ENCODE measurements around the gene SLC1A7. TPM values are rescaled to one million over a fixed set of nuclear protein-coding genes. Genes with fewer than 3 reads are reported as not detected.

Gene SLC1A7
- total and polyA plus RNA-seq, 4 experiments from 2014 or later = not detected

DNA sequence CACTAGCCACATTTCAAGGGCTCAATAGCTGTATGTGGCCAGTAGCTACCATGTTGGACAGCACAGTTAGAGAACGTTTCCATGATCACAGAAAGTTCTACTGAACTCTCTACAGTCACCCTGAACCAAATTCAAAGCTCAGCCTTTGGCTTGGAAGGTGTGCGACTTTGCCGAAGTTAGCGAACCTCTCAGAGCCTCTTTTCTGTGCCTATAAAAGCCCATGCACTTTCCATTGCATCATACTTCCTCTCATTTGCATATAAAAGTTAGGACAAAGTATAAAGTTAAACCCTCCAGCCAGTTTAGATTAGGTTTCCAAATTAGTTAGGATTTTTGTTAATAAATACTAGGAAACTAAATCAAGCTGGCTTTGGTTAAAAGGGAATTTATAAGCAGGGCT, 4.7 kb upstream of the SLC1A7 start:
- no peaks in the 10 kb centered on the region for H3K9me3 ChIP-seq (ENCODE audit: control insufficient read depth in 1 of 2, low read length in 2 of 2)
- H3K27me3 ChIP-seq (ENCODE audit: insufficient read depth, low read length) = no peaks in the 10 kb centered on the region
- Mint-ChIP-seq H3K9me3 (peaks cover 0 to 1% (median 0%) of the 10 kb centered on the region in 8 donors), H3K4me3 (no peak overlapping the region), H3K4me1 (no peaks in the 10 kb centered on the region), H3K27ac (no peak overlapping the region), H3K36me3 (no peaks in the 10 kb centered on the region), H3K27me3 (peaks cover 1 to 6% of the 10 kb centered on the region in 2 donors)
- no peak overlapping the region for H3K27ac ChIP-seq (ENCODE audit: low read depth, low read length)
- ChIA-PET CTCF (ENCODE audit: partially characterized antibody) (interaction anchor here (1.0 kb wide), 1 partner anchor 8 kb away, joined by 4 read pairs; no protein-coding TSS in a partner anchor), POLR2A (ENCODE audit: partially characterized antibody) (no interaction called here)
- no peaks in the 10 kb centered on the region for H3K4me1 ChIP-seq (ENCODE audit: insufficient read depth, low read length)
- no peaks in the 10 kb centered on the region for H3K36me3 ChIP-seq (ENCODE audit: insufficient read depth, low read length)
- no peak overlapping the region for H3K4me3 ChIP-seq (ENCODE audit: low read length in 2 of 2)
- intact Hi-C loops (cut with micrococcal nuclease) = no loop called here
- DNase-seq = no peak

DNA sequence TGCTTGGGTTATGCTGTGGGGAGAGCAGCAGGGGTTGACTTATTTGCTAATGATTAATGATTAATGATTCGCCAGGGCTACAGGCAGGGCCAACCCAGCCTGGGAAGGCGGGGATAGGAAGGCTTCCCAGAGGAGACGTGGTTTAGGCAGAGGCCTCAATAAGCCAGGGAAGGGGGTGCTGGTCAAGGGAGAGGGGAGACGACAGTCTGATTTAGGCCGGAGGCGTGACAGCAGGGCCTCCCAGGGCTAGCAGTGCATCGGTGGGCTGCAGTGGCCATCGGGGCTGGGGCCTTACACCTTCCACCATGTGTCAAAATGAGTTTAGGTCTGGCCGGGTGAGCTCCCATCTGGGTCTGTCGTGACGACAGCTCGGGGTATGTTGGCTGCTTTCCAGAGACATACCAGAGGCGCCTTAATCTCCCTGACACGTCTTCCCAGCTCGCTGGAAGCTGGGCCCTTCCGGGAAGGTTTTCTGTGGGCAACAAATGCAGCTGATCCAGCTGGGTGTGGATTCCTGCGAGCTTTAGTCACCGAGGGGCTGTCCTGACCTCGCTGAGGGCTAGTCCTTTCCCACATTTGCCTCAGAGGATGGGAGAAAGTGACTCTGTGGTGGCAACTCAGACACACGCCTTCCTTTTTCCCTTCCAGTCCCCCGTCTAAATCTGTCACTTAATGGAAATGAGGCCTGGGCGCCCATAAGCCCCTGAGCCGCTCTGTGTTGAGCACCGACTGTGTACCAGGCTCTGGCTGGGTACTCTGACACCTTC, 3.7 kb upstream of the SLC1A7 start:
- intact Hi-C loops (cut with micrococcal nuclease) = no loop called here
- Histone ChIP-seq H3K27me3 (ENCODE audit: insufficient read depth, low read length) (no peaks in the 10 kb centered on the region), H3K9me3 (ENCODE audit: control insufficient read depth in 1 of 2, low read length in 2 of 2) (no peaks in the 10 kb centered on the region), H3K4me3 (ENCODE audit: low read length in 2 of 2) (no peak overlapping the region), H3K4me1 (ENCODE audit: insufficient read depth, low read length) (no peaks in the 10 kb centered on the region), H3K36me3 (ENCODE audit: insufficient read depth, low read length) (no peaks in the 10 kb centered on the region), H3K27ac (ENCODE audit: low read depth, low read length) (no peak overlapping the region)
- Mint-ChIP-seq H3K4me1 (no peaks in the 10 kb centered on the region), H3K4me3 (no peak overlapping the region), H3K36me3 (no peaks in the 10 kb centered on the region), H3K9me3 (peaks cover 0 to 1% (median 0%) of the 10 kb centered on the region in 8 donors), H3K27me3 (peaks cover 0 to 6% of the 10 kb centered on the region in 2 donors), H3K27ac (no peak overlapping the region)
- ChIA-PET POLR2A (ENCODE audit: partially characterized antibody) (no interaction called here), CTCF (ENCODE audit: partially characterized antibody) (no interaction called here)
- no peak for DNase-seq

- H3K4me3 ChIP-seq (ENCODE audit: low read length in 2 of 2) = no peak overlapping the region
- no peak for DNase-seq
- Mint-ChIP-seq H3K4me1 (no peaks in the 10 kb centered on the region), H3K4me3 (no peak overlapping the region), H3K27ac (peak overlapping the region in 1 of 7 donors; percentile 8), H3K36me3 (no peaks in the 10 kb centered on the region), H3K27me3 (peaks cover 0 to 6% of the 10 kb centered on the region in 2 donors), H3K9me3 (peaks cover 0 to 1% (median 0%) of the 10 kb centered on the region in 8 donors)
- H3K9me3 ChIP-seq (ENCODE audit: control insufficient read depth in 1 of 2, low read length in 2 of 2) = no peaks in the 10 kb centered on the region
- no peak overlapping the region for H3K27ac ChIP-seq (ENCODE audit: low read depth, low read length)
- intact Hi-C loops (cut with micrococcal nuclease) = no loop called here
- no peaks in the 10 kb centered on the region for H3K4me1 ChIP-seq (ENCODE audit: insufficient read depth, low read length)
- POLR2A ChIA-PET (ENCODE audit: partially characterized antibody) = no interaction called here
- H3K27me3 ChIP-seq (ENCODE audit: insufficient read depth, low read length) = no peaks in the 10 kb centered on the region
- CTCF ChIA-PET (ENCODE audit: partially characterized antibody) = no interaction called here
- H3K36me3 ChIP-seq (ENCODE audit: insufficient read depth, low read length) = no peaks in the 10 kb centered on the region
These were observed 3.1 kb upstream of the SLC1A7 start for GRCh38 chr1:53145619-53145941.

GRCh38 chr1:53145051-53145600, 2.7 kb upstream of the SLC1A7 start:
- intact Hi-C loops (cut with micrococcal nuclease) = no loop called here
- H3K36me3 ChIP-seq (ENCODE audit: insufficient read depth, low read length) = no peaks in the 10 kb centered on the region
- Mint-ChIP-seq H3K27ac (peak overlapping the region in 1 of 7 donors; percentile 8), H3K27me3 (peaks cover 0 to 6% of the 10 kb centered on the region in 2 donors), H3K36me3 (no peaks in the 10 kb centered on the region), H3K4me1 (no peaks in the 10 kb centered on the region), H3K9me3 (peaks cover 0 to 1% (median 0%) of the 10 kb centered on the region in 8 donors), H3K4me3 (no peak overlapping the region)
- H3K27me3 ChIP-seq (ENCODE audit: insufficient read depth, low read length) = no peaks in the 10 kb centered on the region
- DNase-seq = no peak
- H3K4me1 ChIP-seq (ENCODE audit: insufficient read depth, low read length) = no peaks in the 10 kb centered on the region
- no peak overlapping the region for H3K4me3 ChIP-seq (ENCODE audit: low read length in 2 of 2)
- no peaks in the 10 kb centered on the region for H3K9me3 ChIP-seq (ENCODE audit: control insufficient read depth in 1 of 2, low read length in 2 of 2)
- H3K27ac ChIP-seq (ENCODE audit: low read depth, low read length) = no peak overlapping the region
- ChIA-PET POLR2A (ENCODE audit: partially characterized antibody) (no interaction called here), CTCF (ENCODE audit: partially characterized antibody) (no interaction called here)

DNA sequence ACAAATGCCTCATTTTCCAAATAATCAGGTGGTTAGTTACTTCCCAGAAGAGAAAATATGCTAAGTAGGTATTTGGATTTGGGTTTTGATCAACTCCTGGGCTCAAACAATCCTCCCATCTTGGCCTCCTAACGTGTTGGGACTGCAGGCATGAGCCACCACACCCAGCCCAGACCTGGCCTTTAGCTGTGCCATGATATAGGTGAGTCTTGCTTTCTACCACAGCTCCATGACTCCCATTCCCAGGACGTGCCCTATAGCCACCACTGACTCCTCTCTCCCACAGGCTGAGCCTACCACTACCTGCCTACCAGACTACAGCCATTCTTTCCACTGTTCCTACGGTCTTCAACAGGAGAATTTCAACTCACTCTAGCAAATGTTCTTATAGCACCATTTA, 1.8 kb upstream of the SLC1A7 start:
- Histone ChIP-seq H3K27ac (ENCODE audit: low read depth, low read length) (no peak overlapping the region), H3K4me1 (ENCODE audit: insufficient read depth, low read length) (no peaks in the 10 kb centered on the region), H3K36me3 (ENCODE audit: insufficient read depth, low read length) (no peaks in the 10 kb centered on the region), H3K4me3 (ENCODE audit: low read length in 2 of 2) (no peak overlapping the region), H3K9me3 (ENCODE audit: control insufficient read depth in 1 of 2, low read length in 2 of 2) (no peaks in the 10 kb centered on the region), H3K27me3 (ENCODE audit: insufficient read depth, low read length) (no peaks in the 10 kb centered on the region)
- Mint-ChIP-seq H3K36me3 (no peaks in the 10 kb centered on the region), H3K9me3 (peaks cover 0 to 3% (median 0%) of the 10 kb centered on the region in 8 donors), H3K4me3 (no peak overlapping the region), H3K4me1 (no peaks in the 10 kb centered on the region), H3K27me3 (peaks cover 0 to 3% of the 10 kb centered on the region in 2 donors), H3K27ac (peak overlapping the region in 1 of 7 donors; percentile 23)
- ChIA-PET POLR2A (ENCODE audit: partially characterized antibody) (no interaction called here), CTCF (ENCODE audit: partially characterized antibody) (interaction anchor here (1.0 kb wide), 1 partner anchor 39 kb away, joined by 4 read pairs; no protein-coding TSS in a partner anchor)
- no peak for DNase-seq
- intact Hi-C loops (cut with micrococcal nuclease) = no loop called here

DNA sequence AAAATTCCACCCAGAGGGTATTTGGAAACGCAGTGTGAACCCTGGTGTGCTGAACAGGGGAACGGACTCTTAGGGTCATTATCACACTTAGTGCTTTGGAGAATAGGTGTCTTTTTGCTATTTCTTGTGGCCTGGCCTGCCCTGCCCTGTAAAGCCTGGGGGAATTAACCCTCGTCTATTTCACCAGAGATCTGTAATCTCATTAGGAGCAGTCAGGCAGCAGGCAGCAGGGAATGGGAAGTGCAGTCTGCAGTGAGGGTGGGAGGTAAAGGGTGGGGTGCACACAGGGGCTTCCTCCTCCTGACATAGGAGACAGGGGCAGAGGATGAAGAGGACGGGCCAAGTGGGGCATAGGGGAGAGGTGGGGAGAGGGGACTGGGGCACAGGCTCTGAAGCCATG, 1.1 kb upstream of the SLC1A7 start:
- no peaks in the 10 kb centered on the region for H3K4me1 ChIP-seq (ENCODE audit: insufficient read depth, low read length)
- H3K4me3 ChIP-seq (ENCODE audit: low read length in 2 of 2) = no peak overlapping the region
- H3K36me3 Mint-ChIP-seq = no peaks in the 10 kb centered on the region
- H3K27ac ChIP-seq (ENCODE audit: low read depth, low read length) = no peak overlapping the region
- no peaks in the 10 kb centered on the region for H3K4me1 Mint-ChIP-seq
- peaks cover 0 to 3% (median 0%) of the 10 kb centered on the region in 8 donors for H3K9me3 Mint-ChIP-seq
- H3K27me3 ChIP-seq (ENCODE audit: insufficient read depth, low read length) = no peaks in the 10 kb centered on the region
- H3K4me3 Mint-ChIP-seq = no peak overlapping the region
- intact Hi-C loops (cut with micrococcal nuclease) = no loop called here
- H3K36me3 ChIP-seq (ENCODE audit: insufficient read depth, low read length) = no peaks in the 10 kb centered on the region
- no peaks in the 10 kb centered on the region for H3K9me3 ChIP-seq (ENCODE audit: control insufficient read depth in 1 of 2, low read length in 2 of 2)
- H3K27ac Mint-ChIP-seq = no peak overlapping the region
- ChIA-PET POLR2A (ENCODE audit: partially characterized antibody) (no interaction called here), CTCF (ENCODE audit: partially characterized antibody) (interaction anchor here (1.0 kb wide), 1 partner anchor 39 kb away, joined by 4 read pairs; no protein-coding TSS in a partner anchor)
- DNase-seq = no peak
- peaks cover 0 to 3% of the 10 kb centered on the region in 2 donors for H3K27me3 Mint-ChIP-seq

DNA sequence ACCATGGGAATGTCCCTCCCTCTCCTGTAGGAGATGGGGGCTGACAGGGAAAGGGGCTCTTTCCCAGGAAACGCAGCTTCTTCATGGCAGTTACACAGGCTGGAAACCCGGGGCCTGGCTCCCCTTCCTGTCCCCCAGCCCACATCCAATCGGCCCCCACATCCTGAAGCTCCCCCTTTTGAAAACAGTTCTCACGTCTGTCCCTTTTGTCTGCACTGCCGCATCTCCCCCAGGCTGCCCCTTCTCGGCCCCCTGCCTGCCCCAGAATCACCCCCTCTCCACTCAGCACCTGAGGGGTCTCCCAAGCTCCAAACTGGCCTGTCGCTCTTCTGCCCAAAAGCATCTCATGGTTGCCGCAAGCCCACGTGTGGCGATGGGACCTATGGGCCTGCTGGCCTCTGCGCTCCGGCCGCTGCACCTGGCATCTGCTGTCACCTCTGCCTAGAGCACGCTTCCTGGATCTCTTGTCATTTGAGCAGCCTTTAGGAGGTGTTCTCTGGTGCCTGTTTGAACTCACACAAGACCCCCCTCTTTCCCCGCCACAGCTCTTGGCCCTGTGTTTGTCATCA, 867 bp downstream of the SLC1A7 start:
- ChIA-PET CTCF (ENCODE audit: partially characterized antibody) (no interaction called here), POLR2A (ENCODE audit: partially characterized antibody) (no interaction called here)
- Mint-ChIP-seq H3K27ac (no peak overlapping the region), H3K27me3 (peaks cover 0 to 3% of the 10 kb centered on the region in 2 donors), H3K4me3 (no peak overlapping the region), H3K9me3 (peaks cover 0 to 11% (median 6%) of the 10 kb centered on the region in 8 donors), H3K4me1 (no peaks in the 10 kb centered on the region), H3K36me3 (peaks cover 0 to 7% of the 10 kb centered on the region in 2 donors)
- DNase-seq = no peak
- Histone ChIP-seq H3K27ac (ENCODE audit: low read depth, low read length) (no peak overlapping the region), H3K27me3 (ENCODE audit: insufficient read depth, low read length) (no peaks in the 10 kb centered on the region), H3K36me3 (ENCODE audit: insufficient read depth, low read length) (no peaks in the 10 kb centered on the region), H3K4me3 (ENCODE audit: low read length in 2 of 2) (no peak overlapping the region), H3K9me3 (ENCODE audit: control insufficient read depth in 1 of 2, low read length in 2 of 2) (peaks cover 0 to 3% of the 10 kb centered on the region in 2 donors), H3K4me1 (ENCODE audit: insufficient read depth, low read length) (no peaks in the 10 kb centered on the region)
- intact Hi-C loops (cut with micrococcal nuclease) = no loop called here
